NCI-H1092 (cell line): ENCODE measurements around the gene APOL5.
"Not testable (repeated sequence)": the region's sequence is repeated elsewhere in the genome, so short reads cannot be mapped to it uniquely, and the experiment has no call there.

ENCODE experiments used
- DNase-seq: peaks from one replicate; lab custom pipeline; 2025; lab: John Stamatoyannopoulos, UW

Gene APOL5, protein sequence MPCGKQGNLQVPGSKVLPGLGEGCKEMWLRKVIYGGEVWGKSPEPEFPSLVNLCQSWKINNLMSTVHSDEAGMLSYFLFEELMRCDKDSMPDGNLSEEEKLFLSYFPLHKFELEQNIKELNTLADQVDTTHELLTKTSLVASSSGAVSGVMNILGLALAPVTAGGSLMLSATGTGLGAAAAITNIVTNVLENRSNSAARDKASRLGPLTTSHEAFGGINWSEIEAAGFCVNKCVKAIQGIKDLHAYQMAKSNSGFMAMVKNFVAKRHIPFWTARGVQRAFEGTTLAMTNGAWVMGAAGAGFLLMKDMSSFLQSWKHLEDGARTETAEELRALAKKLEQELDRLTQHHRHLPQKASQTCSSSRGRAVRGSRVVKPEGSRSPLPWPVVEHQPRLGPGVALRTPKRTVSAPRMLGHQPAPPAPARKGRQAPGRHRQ

DNA sequence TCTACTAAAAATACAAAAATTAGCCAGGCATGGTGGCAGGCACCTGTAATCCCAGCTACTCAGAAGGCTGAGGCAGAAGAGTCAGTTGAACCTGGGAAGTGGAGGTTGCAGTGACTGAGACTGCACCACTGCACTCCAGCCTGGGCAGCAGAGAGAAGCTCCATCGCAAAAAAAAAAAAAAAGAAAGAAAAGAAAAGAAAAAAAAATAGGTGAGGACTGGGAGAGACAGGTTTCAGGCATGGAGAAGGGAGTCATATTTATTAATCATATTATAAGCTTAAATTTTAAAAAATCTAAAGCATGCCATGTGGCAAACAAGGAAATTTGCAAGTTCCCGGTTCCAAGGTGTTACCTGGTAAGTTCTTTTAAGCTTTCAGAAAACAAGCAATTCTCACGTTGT lies at the start of gene APOL5:
Gene APOL5, plus strand, starts transcription at position 301 of the 400 bp plus-strand sequence. Its CDS starts 0 bp downstream, at position 301.
- no peak for DNase-seq

- DNase-seq, result no peak
Observed at GRCh38 chr22:35674335-35674734, 43.3 kb upstream of the APOL5 start.

DNA sequence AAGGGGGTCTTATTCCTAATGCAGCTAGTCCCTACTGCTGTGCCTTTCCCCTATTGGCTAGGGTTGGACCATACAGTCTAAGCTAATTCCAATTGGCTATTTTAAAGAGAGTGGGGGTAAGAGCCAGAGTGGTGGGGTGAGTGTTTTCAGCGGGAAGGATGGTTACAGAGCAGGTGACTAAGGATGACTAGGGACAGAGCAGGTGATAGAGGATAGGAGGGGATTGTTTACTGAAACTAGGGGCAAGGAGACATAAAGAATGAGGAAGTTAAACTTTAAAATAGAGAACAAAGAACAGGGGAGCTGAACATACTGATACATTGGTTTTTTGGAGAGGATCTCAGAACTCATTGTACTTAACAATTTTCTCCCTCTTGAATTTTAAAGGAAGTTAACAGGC lies 41.6 kb upstream of the APOL5 start:
- not testable (repeated sequence) for DNase-seq

DNA sequence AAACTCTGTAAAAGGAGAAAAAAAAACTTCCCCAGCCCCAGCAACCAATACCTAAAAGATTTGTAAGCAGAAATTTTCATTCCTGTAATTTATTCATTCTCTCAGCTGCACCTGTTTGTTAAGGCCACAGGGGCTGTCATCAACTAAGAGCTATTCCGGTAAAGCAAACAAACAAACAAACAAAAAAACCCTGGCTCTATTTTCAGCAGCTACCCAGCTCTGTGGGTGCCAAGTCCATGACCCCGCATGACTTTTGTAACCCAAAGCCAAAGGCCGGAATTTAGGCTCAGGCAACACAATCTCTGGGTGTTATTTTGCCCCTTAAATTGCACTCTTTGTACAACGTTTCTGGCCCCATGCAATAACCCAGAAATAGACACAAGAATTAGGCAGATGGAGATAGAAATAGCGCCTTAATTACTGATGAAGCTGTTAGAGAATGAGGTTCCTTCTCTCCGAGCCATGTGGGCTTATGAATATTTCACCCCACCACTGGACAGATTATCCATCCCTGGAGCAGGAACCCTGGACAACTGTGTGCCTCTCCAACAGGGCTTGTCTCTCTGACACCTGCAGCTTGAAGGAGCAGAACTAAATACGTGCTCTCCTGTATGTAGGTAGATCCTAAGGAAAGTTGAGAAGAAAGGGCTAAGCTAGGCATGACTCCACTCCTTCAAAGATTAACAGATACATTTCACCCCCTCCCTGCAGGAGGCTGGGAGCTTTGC lies 40.0 kb upstream of the APOL5 start:
- no peak for DNase-seq

DNA sequence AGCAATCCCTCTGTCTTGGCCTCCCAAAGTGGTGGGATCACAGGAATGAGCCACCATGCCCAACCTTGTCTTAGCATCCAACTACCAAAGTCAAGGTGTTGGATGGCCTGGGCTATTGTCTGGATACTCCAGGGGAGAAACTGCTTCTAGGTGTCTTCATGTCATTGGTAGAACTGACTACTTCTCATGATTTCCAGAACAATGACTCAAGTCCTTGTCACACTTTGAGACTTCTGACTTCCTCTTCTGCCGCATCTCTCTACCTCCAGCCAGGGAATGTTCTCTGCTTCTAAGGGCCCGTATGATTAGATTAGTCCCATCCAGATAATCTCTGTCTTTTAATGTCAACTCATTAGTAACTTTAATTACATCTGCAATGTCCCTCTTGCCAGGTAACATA lies 38.8 kb upstream of the APOL5 start:
- no peak for DNase-seq

DNA sequence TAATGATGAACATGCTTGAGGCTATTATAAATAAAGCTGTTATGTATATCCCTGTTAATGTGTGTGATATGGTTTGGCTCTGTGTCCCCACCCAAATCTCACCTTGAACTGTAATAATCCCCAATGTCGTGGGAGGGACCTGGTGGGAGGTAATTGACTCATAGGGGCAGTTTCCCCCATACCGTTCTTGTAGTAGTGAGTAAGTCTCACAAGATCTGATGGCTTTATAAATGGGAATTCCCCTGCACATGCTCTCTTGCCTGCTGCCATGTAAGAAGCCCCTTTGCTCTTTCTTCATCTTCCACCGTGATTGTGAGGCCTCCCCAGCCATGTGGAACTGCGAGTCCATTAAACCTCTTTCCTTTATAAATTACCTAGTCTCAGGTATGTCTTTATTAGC lies 38.2 kb upstream of the APOL5 start:
- not testable (repeated sequence) for DNase-seq

GRCh38 chr22:35681454-35682052 lies 36.1 kb upstream of the APOL5 start:
- no peak for DNase-seq

DNA sequence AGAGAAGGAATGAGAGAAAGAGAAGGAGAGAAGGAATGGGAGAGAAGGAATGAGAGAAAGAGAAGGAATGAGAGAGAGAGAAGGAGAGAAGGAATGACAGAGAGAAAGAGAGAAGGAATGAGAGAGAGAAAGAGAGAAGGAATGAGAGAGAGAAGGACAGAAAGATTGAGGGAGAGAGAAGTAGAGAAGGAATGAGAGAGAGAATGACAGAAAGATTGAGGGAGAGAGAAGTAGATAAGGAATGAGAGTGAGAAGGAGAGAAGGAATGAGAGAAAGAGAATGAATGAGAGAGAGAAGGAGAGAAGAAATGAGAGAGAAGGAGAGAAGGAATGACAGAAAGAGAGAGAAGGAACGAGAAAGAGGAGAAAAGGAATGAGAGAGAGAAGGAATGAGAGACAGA lies 34.1 kb upstream of the APOL5 start:
- DNase-seq, result no peak

GRCh38 chr22:35684270-35684700 lies 33.4 kb upstream of the APOL5 start:
- DNase-seq, result peak; percentile 45

- DNase-seq, result no peak
Observed at GRCh38 chr22:35684732-35685131, 32.9 kb upstream of the APOL5 start.

DNA sequence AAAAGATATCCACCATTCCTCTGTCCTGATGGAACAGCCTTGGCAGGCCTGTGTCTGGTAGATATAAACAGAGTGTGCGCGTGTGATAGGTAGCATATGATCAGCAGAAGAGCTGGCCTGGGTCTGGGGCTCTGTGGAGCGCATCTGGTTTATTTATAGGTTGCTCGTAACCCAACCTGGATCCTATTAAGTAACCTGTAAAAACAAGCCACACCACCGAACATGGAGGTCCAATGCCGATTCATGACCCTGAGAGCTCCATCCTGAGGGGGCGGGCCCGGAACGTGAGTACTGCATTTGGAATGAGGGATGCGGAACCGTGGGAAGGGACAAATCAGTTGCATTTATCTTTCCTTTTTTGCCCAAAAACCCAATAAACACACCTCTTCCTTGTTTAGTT lies 31.9 kb upstream of the APOL5 start:
- no peak for DNase-seq

DNA sequence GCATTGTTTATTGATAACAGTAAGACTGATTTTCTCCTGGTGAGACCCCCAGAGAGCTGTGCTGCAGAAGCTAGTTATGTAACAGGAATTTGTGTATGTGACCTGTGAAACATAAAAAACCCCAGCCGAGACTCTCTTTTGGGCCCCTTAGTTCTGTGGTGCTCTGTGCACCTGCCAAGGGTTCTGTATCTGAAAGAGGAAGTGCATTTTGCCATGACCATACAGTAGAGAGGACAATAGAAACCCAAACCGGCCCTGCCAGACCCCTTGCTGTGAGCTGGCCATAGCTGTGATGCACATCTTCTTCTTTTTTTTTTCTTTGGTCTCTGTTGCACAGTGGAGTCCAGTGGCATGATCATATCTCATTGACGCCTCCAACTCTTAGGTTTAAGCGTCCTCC lies 31.4 kb upstream of the APOL5 start:
- no peak for DNase-seq

- DNase-seq, result no peak
Observed at GRCh38 chr22:35687461-35687860, 30.2 kb upstream of the APOL5 start.

GRCh38 chr22:35688913-35689675 lies 28.6 kb upstream of the APOL5 start:
- no peak for DNase-seq

DNA sequence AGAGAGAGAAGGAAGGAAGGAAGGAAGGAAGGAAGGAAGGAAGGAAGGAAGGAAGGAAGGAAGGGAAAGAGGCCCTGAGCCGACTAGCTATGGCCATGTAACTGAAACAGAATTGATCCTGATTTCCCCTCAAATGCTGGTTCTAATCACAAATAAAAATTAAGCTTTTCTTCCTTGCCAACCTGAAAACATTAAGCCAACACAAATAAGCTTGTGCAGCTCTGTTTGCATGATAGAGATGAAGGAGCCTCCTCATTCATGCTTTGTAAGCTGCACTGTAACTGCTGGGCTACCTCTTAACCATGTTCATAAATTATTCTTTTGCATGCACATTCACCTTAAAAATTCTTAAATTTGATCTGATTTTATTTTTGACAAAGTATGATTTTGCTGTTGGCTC lies 27.7 kb upstream of the APOL5 start:
- DNase-seq, result peak; percentile 4

DNA sequence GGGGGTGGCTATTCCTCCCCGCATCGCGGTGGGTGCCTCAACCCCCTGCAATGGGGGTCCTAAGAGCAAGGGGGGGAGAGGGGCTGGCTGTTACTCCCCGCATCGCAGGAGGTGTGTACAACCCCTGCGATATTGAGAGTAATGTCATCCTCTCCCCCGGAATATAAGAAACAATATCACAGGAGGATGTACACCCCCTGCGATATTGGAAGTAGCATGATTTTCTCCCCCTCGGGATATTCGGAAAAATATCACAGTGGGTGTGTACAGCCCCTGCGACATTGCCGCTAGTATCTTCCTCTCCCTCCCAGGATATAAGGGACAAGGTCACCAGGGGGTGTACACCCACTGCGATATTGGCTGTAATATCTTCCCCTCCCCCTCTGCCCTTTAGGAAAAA lies 22.5 kb upstream of the APOL5 start:
- DNase-seq, result no peak

GRCh38 chr22:35697142-35697541 lies 20.5 kb upstream of the APOL5 start:
- DNase-seq, result no peak

DNA sequence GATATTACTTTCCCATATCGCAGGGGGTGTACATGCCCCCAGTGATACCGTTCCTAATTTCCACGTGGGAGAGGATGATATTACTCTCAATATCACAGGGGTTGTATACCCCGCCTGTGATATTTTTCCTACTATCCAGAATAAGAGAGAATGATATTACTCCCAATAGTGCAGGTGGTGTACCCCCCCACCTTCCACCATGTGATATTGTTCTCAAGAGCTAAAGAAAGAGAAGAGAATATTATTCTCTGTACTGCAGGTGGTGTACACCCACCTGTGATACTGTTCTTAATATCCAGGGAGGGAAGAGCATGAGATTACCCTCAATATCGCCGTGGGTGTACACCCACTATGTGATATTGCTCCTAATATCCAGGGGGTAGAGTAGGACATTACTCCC lies 17.8 kb upstream of the APOL5 start:
- not testable (repeated sequence) for DNase-seq

DNA sequence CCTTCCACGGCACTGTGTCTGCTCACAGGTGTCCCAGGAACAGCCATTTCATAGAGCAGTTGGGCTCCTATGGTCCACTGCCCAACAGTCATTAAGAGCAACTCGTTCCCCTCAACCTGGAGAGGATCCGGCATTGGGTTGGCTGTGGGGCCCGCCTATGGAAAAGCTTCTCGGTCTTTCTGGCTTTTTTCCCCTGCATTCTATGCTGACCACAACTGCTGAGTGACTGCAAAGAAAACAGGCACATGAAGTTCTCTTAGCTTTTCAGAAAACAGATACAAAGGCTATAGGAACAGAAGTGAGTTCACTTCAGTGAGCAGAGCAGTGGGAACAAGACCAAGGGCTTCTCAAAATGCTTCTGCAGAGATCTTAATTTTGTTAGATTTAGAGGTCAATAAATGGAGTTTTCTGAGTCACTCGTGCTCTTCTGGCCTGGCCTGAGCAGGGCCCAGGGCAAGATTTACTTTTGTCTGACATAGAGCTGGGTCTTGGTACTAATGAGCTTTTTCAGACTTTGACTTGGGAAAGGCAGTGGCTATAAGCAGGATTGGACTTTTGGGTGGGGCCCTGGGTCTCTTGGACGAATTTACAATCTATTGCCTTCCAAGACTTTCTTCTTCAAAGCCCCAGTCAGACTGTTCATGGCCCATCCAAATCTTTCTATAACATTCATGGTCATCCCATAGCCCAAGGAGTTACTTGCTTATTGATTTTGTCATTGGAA lies 13.6 kb upstream of the APOL5 start:
- no peak for DNase-seq

- DNase-seq, result no peak
Observed at GRCh38 chr22:35705141-35705540, 12.5 kb upstream of the APOL5 start.

DNA sequence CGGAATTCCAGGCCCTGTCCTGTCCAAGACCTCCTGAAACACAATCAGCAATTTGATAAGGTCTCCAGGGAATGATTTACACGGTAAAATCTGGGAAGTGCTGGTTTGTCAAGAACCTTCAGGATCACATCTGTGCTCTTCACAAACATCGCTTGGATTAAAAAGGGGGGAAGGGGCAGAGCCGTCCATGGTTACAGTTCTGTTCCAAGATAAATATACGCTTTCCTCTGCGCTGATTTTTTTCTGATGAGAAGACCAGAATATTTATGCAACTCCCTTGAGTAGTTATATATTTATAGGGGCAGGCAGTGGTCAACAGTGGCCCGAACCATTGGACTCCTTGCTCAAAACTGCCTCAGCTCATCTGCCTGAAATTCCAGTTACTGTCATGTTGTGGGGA lies 9.2 kb upstream of the APOL5 start:
- no peak for DNase-seq

- DNase-seq, result no peak
Observed at GRCh38 chr22:35708917-35709316, 8.8 kb upstream of the APOL5 start.
